ENCODE measurements around the gene TMEM106B. TPM values are rescaled to one million over a fixed set of nuclear protein-coding genes. Genes with fewer than 3 reads are reported as not detected.
A peak's percentile ranks its signal among the peaks of the same experiment; 100 is the strongest.
"Not testable (repeated sequence)": the region's sequence is repeated elsewhere in the genome, so short reads cannot be mapped to it uniquely, and the experiment has no call there.

The TMEM106B gene
- polyA plus RNA-seq, 5 donors: 42.9 to 90.8 (median 73.6) TPM

- no peak for DNase-seq
Measured at GRCh38 chr7:12222889-12223579, 11.9 kb downstream of the TMEM106B start.

DNA sequence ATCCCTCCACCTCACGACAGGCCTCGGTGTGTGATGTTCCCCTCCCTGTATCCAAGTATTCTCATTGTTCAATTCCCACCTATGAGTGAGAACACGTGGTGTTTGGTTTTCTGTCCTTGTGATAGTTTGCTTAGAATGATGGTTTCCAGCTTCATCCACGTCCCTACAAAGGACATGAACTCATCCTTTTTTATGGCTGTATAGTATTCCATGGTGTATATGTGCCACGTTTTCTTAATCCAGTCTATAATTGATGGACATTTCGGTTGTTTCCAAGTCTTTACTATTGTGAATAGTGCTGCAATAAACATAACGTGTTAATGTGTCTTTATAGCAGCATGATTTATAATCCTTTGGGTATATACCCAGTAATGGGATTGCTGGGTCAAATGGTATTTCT lies 13.9 kb downstream of the TMEM106B start:
- DNase-seq: not testable (repeated sequence)

DNA sequence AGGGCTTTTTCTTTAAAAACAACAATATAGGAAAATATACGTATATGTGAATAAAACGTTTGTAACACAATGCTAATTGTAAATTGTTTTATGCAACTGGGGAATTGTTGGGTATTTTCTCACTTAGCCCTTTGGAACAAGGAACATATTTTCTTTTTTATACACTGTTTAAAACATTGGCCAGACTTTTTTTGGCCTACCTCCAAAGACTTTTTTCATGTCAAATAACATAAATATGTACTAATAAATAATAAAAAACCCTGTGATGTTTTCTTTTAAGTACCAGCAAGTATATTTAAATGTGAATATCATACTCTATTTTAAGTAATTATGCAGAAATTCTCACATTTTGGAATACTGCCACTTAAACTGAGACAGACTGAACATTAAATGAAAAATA lies 15.7 kb downstream of the TMEM106B start:
- peak; percentile 41 to 52 for DNase-seq

DNA sequence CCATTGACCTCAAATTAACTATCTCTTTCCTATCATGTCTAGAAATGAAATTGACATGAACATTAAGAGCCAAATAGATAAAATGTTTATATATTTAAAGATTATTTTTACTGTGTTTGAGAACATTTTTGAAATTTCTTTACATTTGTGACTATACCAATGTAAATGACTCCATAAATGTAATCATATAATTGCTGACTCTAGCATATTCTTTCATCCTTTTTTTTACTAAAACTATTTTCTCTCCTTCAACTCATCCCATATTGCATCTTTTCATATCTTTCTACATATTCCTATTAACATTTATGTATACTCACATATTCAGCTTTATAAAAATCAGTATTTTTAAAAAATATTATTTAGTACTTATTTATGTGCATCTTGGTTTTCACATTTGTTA lies 16.9 kb downstream of the TMEM106B start:
- no peak for DNase-seq

DNA sequence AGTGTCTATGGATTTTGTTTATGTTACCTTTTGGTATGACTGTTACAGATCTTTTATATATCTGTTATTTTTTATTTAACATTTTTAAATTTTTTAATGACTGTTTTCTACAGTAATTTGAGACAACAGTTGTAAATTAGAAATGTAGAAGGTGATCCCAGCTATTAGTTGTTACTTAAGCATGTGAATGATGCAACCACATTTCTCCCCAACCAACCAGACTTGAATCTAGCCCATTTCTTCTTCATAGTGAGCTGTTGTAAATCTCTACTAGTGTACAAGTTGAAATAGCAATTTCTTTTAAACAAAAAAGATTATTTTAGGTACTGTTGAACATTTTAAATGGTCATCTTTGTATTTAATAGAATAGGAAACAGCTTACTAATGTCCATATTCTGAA lies 18.0 kb downstream of the TMEM106B start:
- DNase-seq: no peak

DNA sequence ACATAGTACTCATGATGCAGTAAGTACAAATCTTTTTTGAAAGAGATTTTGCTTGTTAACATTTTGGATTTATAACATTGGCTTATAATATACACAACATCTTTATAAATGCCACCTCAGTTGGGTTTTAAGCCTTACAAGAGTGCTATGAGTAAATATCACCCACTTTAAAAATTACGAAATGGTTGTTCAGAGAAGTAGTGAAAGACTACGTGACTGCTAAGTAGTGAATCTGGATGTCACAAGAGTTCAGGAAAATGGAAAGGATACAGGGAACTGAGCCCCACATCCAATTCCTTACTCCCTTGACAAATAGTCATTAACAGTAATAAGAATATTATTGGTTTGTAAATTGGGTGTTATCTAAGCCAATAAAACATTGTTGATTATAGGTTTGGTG lies 20.0 kb downstream of the TMEM106B start:
- no peak for DNase-seq

DNA sequence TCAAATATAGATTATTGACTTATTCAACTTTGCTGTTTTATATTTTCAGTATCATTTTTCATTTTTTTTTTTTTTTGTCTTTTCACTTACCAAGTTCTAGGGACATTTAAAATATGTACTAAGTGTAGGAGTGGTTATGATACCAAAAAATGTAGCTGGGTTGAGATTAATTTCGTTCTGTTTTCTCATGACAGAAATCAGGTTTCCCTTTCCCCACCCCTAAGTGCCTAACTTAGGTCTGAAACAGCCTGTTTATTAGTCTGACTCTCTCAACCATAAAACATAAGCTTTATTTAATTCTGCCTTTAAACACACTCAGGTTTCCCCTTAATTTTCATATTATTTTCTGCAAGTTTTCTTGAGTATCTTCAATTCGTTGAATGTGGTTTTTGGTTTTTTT lies 22.1 kb downstream of the TMEM106B start:
- DNase-seq: no peak

DNA sequence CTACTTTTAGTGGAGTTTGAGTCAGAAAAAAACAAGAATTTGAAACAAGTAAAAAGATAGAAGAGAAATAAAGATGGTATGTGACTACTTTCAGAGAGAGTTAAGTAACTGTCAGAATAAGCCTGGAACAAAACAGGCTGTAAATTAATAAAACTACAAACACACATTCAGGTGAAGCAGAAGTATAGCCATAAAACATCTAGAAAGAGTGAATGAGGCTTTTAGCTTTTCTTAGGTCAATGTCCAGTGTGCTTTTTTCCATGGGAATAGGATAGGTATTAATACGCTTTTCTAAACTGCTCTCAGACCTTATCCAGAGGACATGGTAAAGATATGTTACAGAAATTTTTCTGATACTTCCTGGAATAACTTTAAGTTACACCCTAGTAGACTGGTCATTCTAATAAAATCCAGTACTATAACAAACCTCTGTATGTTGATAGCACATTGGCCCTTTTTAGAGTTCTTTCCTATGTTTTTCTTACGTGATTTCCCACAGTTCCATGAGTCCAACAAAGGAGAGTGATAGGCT lies 23.3 kb downstream of the TMEM106B start:
- DNase-seq: no peak

DNA sequence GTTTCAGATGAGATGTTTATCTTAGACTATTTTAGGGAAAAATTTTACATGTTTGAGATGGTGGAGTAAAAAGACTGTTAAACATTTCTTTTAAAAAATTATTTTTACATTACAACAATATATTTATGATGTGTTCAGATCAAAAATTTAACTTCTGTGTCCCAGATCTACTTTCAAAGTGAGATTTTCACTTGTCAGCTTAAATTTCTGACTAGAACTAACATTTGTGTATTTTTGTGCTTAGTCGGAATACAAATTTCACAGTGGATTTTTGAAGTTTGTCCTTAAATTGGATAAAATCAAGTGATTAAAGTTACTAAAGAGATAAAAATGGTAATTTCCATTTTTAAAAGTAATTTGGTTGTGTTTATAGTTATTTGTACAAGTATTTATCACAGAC lies 24.9 kb downstream of the TMEM106B start:
- DNase-seq: no peak

DNA sequence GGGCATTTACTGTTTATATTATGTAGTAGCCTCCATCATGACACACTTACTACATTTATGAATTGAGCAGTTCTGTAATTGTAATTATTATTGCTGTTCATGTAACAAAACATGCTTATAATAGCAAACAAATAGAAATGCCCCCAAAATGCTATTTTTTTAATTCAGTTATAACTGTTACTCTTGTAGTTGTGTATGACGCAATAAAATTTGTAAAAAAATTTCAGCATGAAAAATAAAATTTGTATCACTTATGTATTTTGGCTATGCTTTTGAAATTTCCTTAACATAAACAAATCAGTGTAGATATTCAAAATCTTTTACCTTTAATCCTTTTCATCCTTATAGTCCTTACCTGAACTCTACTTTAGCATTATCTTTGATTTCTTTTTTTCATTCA lies 25.9 kb downstream of the TMEM106B start:
- DNase-seq: no peak

DNA sequence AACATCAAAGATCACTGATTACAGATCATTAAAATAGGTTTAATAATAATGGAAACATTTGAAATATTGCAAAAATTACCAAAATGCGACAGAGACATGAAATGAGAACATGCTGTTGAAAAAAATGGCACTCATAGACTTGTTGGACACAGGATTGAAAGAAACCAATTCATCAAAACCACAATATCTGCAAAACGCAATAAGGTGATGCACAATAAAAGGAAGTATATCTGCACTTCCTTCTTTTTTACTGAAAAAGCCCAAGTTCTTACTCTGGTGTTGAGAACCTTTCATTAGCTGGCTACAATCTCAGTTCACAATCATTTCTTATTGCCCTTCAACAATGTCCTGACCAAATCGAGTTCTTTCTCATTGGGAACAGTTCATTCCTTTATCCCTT lies 28.7 kb downstream of the TMEM106B start:
- no peak for DNase-seq

GRCh38 chr7:12244129-12244528 lies 33.0 kb downstream of the TMEM106B start:
- DNase-seq: no peak

GRCh38 chr7:12244694-12245093 lies 33.6 kb downstream of the TMEM106B start:
- no peak for DNase-seq

- no peak for DNase-seq
Measured at GRCh38 chr7:12249706-12250105, 38.6 kb downstream of the TMEM106B start.

GRCh38 chr7:12250232-12250631 lies 39.1 kb downstream of the TMEM106B start:
- DNase-seq: no peak

DNA sequence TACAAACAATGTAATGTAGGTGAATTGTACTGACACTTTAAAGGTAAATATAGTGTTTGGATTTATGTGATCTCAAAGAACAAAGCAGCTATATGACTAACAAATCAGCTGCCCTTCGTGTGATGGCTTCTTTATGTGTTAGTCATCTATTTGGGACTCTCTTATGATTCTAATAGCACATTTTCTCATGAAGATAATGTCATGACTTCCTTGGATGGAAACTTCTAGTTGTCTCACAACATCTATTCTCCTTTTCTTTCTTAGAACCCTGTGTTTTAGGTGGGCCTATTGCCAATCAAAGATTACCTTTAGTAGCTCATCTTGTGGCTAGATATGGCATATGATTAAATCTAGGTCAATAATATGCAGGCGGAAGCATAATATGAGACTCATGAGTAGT lies 45.0 kb downstream of the TMEM106B start:
- no peak for DNase-seq

GRCh38 chr7:12257582-12257981 lies 46.5 kb downstream of the TMEM106B start:
- DNase-seq: peak in 1 of 2 donors; percentile 0

GRCh38 chr7:12258074-12258473 lies 47.0 kb downstream of the TMEM106B start:
- DNase-seq: no peak

DNA sequence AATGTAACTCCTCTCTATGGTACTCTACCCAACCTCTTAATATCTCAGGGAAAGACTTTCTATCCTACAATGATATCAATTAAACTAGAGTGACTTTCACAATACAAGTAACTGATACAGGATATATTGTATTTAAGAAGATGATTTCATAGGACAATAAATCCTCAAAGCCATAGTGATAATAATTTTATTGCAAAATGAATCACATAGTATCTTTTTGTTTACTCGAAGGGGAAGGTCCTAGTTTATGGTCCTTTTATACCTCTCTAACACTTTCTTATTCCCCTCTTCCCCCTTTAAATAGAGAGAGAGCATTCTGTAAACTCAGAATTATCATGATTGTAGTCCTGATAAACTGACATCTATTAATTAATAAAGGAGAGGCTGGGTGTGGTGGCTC lies 56.4 kb downstream of the TMEM106B start:
- DNase-seq: no peak

- no peak for DNase-seq
Measured at GRCh38 chr7:12269100-12269895, 58.2 kb downstream of the TMEM106B start.

DNA sequence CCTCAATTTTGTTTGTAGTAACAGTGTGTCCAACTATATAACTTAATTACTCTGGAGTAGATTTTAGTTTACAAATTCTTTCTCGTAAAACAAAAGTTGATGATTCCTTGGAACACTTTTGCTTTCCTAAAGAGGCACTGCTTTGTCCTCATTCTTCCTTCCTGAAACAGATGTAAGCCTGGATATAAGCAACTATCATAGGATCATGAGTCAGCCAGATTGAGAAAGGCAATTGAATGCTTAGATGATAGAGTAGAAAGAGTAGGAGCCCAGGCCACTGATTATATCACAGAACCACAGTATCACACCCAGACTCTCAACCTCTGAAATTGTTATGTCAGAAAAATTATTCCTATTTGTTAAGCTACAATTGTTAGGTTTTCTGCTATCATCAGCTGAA lies 69.9 kb downstream of the TMEM106B start:
- DNase-seq: no peak

GRCh38 chr7:12287901-12288300 lies 76.8 kb downstream of the TMEM106B start:
- no peak for DNase-seq

DNA sequence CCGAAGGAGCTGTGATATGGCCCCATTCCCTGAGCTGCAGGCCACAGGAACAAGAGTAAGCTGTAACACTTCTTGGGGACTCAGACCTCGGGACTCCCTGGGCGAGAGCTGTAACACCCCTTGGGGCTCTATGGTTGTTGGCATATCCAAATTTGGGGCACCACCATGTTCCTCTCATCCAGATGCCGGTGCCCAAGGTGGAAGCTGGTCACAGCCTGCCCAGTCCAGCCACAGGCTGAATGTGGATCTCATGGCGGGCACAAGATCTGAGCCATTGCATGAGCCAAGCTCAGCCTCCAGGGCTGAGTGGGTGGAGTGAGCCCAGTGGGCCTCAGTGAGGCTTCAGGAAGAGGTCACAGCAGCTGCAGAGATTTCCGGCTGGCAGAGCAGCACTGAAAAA lies 78.9 kb downstream of the TMEM106B start:
- DNase-seq: no peak
